Activated CD8-positive, alpha-beta T cell treated with anti-CD3 and anti-CD28 coated beads, Interleukin-2, amount 10 ng/mL, durations not matched to agents 7 days and 5 days (primary cell): ENCODE measurements around the gene MSRB3. TPM values are rescaled to one million over a fixed set of nuclear protein-coding genes. Genes with fewer than 3 reads are reported as not detected.
"Not testable (repeated sequence)": the region's sequence is repeated elsewhere in the genome, so short reads cannot be mapped to it uniquely, and the experiment has no call there.

ENCODE experiments used
- ATAC-seq: fragments of 150-1000 bp; cut with Tn5 transposase; one replicate; pipeline ENCODE4 v1.10.0; 2021; ENCODE audit warnings: moderate library complexity
- CTCF ChIA-PET: fragments of 350-600 bp; sonication (Branson Sonifier 250); formaldehyde crosslinking; loops from one replicate; lab custom pipeline; 2021; ENCODE audit warnings: antibody characterized with exemption; lab: Charles Lee
- POLR2A ChIA-PET: fragments of 350-600 bp; sonication (Branson Sonifier 250); formaldehyde crosslinking; loops from one replicate; lab custom pipeline; 2021; ENCODE audit warnings: antibody characterized with exemption; lab: Charles Lee
- DNase-seq: peaks from one replicate; pipeline ENCODE4 v3.0.0-alpha.2; 2020
- H3K27ac Mint-ChIP-seq: one replicate; pipeline ENCODE4 v1.8.0; 2021; ENCODE audit warnings: mild to moderate bottlenecking, mixed read lengths
- H3K27me3 Mint-ChIP-seq: one replicate; pipeline ENCODE4 v1.8.0; 2021; ENCODE audit warnings: low read depth, mixed read lengths
- H3K36me3 Mint-ChIP-seq: one replicate; pipeline ENCODE4 v1.8.0; 2021; ENCODE audit warnings: low read depth, mixed read lengths
- H3K4me1 Mint-ChIP-seq: one replicate; pipeline ENCODE4 v1.8.0; 2021; ENCODE audit warnings: low read depth, mixed read lengths
- H3K4me3 Mint-ChIP-seq: one replicate; pipeline ENCODE4 v1.8.0; 2021; ENCODE audit warnings: mild to moderate bottlenecking, mixed read lengths
- H3K9me3 Mint-ChIP-seq: one replicate; pipeline ENCODE4 v1.8.0; 2022; ENCODE audit warnings: mixed read lengths; ENCODE audit not compliant: insufficient read depth
- total RNA-seq, 2 experiments: library from RNA; stranded (reverse); gene quantifications; one replicate each; pipeline ENCODE4 v1.2.3, GENCODE V29; 2021

The MSRB3 gene
- total RNA-seq, 2 experiments from 2014 or later, result not detected

GRCh38 chr12:65465766-65466547 lies 187.5 kb downstream of the MSRB3 start:
- Mint-ChIP-seq H3K27ac (no peak overlapping the region), H3K27me3 (no peaks in the 10 kb centered on the region), H3K9me3 (no peaks in the 10 kb centered on the region), H3K36me3 (no peaks in the 10 kb centered on the region), H3K4me1 (no peaks in the 10 kb centered on the region), H3K4me3 (no peak overlapping the region)
- ATAC-seq, result no peak
- no peak for DNase-seq
- CTCF ChIA-PET, result no interaction called here
- POLR2A ChIA-PET, result no interaction called here

DNA sequence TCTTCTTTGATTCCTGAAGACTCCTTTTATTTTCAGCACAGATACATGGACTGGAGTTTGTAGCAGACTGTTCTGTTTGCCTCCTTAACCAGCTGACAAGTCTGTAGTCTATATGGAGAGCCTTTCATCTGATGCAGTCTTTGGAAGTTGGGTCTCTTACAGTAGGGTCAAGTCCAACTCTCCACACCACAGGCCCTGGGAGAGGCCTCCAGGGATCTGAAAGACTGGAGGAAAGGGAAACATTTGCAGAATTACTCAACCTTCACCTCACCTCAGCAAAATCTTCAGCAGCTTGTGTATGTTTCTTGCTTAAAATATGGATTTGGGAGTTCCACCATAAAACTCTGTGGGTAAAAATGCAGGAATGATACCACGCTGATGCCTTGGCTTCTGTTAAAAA lies 188.4 kb downstream of the MSRB3 start:
- POLR2A ChIA-PET, result no interaction called here

DNA sequence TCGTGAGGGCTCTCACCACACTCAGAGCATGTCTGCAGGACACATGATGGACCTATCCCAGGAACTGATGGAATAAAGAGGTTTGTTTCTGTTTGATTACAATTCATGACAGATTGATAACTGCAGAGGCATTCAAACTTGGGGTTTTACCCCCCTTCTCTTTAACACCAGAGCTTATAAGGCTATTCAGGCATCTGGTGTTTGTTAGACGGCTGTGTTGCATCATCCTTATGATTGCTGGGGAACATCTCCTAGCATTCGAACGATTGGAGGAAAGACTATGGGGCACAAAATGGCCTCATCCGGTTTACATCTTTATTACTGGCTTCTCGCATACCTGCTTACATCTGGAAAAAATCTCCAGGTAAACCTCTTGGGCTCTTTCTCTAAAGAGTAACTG lies 191.8 kb downstream of the MSRB3 start:
- H3K36me3 Mint-ChIP-seq, result no peaks in the 10 kb centered on the region
- H3K27ac Mint-ChIP-seq, result no peak overlapping the region
- no peaks in the 10 kb centered on the region for H3K27me3 Mint-ChIP-seq
- ChIA-PET CTCF (no interaction called here), POLR2A (no interaction called here)
- no peak overlapping the region for H3K4me3 Mint-ChIP-seq
- no peaks in the 10 kb centered on the region for H3K4me1 Mint-ChIP-seq
- ATAC-seq (no peak), DNase-seq (no peak)
- H3K9me3 Mint-ChIP-seq, result no peaks in the 10 kb centered on the region

More for the DNA sequence above, 188.4 kb downstream of the MSRB3 start:
- Mint-ChIP-seq H3K4me1 (no peaks in the 10 kb centered on the region), H3K27ac (no peak overlapping the region), H3K36me3 (no peaks in the 10 kb centered on the region), H3K4me3 (no peak overlapping the region), H3K27me3 (no peaks in the 10 kb centered on the region), H3K9me3 (no peaks in the 10 kb centered on the region)
- DNase-seq (no peak), ATAC-seq (no peak)
- CTCF ChIA-PET, result no interaction called here

DNA sequence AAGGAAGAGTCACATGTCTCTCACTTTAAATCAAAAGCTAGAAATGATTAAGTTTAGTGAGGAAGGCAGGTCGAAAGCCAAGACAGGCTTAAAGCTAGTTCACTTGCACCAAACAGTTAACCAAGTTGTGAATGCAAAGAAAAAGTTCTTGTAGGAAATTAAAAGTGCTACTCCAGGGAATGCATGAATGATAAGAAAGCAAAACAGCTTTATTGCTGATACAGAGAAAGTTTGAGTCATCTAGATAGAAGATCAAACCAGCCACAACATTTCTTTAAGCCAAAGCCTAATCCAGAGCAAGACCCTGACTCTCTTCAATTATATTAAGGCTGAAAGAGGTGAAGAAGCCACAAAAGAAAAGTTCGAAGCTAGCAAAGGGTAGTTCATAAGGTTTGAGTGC lies 193.6 kb downstream of the MSRB3 start:
- Mint-ChIP-seq H3K4me1 (no peaks in the 10 kb centered on the region), H3K9me3 (no peaks in the 10 kb centered on the region), H3K36me3 (no peaks in the 10 kb centered on the region), H3K27me3 (no peaks in the 10 kb centered on the region), H3K4me3 (no peak overlapping the region), H3K27ac (no peak overlapping the region)
- POLR2A ChIA-PET, result no interaction called here
- ATAC-seq, result no peak
- CTCF ChIA-PET, result no interaction called here
- no peak for DNase-seq

- no peak for DNase-seq
- Mint-ChIP-seq H3K9me3 (no peaks in the 10 kb centered on the region), H3K36me3 (no peaks in the 10 kb centered on the region), H3K27ac (no peak overlapping the region), H3K4me3 (no peak overlapping the region), H3K27me3 (no peaks in the 10 kb centered on the region), H3K4me1 (no peaks in the 10 kb centered on the region)
- POLR2A ChIA-PET, result no interaction called here
- ATAC-seq, result no peak
- CTCF ChIA-PET, result no interaction called here
These were observed 196.3 kb downstream of the MSRB3 start for GRCh38 chr12:65474831-65475230.

GRCh38 chr12:65477721-65478120 lies 199.2 kb downstream of the MSRB3 start:
- peaks cover 3% of the 10 kb centered on the region for H3K9me3 Mint-ChIP-seq
- POLR2A ChIA-PET, result no interaction called here
- H3K36me3 Mint-ChIP-seq, result no peaks in the 10 kb centered on the region
- H3K4me3 Mint-ChIP-seq, result no peak overlapping the region
- H3K27ac Mint-ChIP-seq, result no peak overlapping the region
- DNase-seq, result no peak
- CTCF ChIA-PET, result no interaction called here
- no peak for ATAC-seq
- no peaks in the 10 kb centered on the region for H3K4me1 Mint-ChIP-seq
- H3K27me3 Mint-ChIP-seq, result no peaks in the 10 kb centered on the region

- CTCF ChIA-PET, H3K4me3 Mint-ChIP-seq, H3K4me1 Mint-ChIP-seq, ATAC-seq, POLR2A ChIA-PET, DNase-seq, H3K27me3 Mint-ChIP-seq, H3K27ac Mint-ChIP-seq, H3K9me3 Mint-ChIP-seq, H3K36me3 Mint-ChIP-seq: not testable (repeated sequence)
These were observed 205.5 kb downstream of the MSRB3 start for GRCh38 chr12:65483891-65484516.

DNA sequence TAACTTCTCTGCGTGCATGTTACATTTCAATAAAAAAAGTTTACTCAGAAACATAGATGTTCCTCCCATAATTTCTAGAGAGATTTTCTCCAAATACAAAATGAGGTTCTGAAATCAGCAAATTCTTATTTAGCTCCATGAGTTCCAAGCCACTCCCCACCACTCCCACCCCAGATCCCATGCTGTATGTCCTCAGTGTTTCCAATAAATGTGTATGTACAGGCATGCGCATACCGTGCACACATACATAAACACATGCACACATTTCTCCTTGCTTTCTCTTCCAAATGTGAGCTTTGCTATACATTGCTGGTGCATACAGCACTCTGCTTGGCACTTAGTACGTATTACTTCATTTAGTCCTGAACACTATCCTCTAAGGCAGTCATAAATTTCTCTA lies 209.7 kb downstream of the MSRB3 start:
- ATAC-seq, result no peak
- CTCF ChIA-PET, result no interaction called here
- H3K27me3 Mint-ChIP-seq, result peaks cover 8% of the 10 kb centered on the region

DNA sequence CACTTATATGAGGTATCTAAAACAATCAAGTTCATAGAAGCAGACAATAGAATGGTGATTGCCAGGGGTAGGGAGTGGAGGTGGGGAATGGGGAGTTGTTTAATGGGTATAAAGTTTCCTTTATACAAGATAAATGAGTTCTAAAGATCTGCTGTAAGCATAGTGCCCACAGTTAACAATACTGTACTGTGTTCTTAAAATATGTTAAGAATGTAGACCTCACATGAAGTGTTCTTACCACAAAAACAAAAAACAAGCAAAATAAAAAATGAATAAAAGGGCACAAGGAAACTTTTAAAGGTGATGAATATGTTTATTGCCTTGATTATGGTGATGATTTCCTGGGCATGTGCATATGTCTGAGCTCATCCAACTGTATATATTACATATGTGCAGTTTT lies 211.8 kb downstream of the MSRB3 start:
- DNase-seq (no peak), ATAC-seq (no peak)
- peaks cover 11% of the 10 kb centered on the region for H3K4me1 Mint-ChIP-seq
- no peaks in the 10 kb centered on the region for H3K9me3 Mint-ChIP-seq
- POLR2A ChIA-PET, result no interaction called here
- H3K4me3 Mint-ChIP-seq, result no peak overlapping the region
- CTCF ChIA-PET, result no interaction called here
- peaks cover 8% of the 10 kb centered on the region for H3K27me3 Mint-ChIP-seq
- H3K27ac Mint-ChIP-seq, result no peak overlapping the region
- H3K36me3 Mint-ChIP-seq, result no peaks in the 10 kb centered on the region

More for the DNA sequence above, 209.7 kb downstream of the MSRB3 start:
- no peak for DNase-seq
- POLR2A ChIA-PET, result no interaction called here
- peaks cover 3% of the 10 kb centered on the region for H3K9me3 Mint-ChIP-seq
- H3K36me3 Mint-ChIP-seq, result no peaks in the 10 kb centered on the region
- no peak overlapping the region for H3K4me3 Mint-ChIP-seq
- no peak overlapping the region for H3K27ac Mint-ChIP-seq
- peaks cover 5% of the 10 kb centered on the region for H3K4me1 Mint-ChIP-seq

- Mint-ChIP-seq H3K27me3 (peaks cover 12% of the 10 kb centered on the region), H3K4me1 (peaks cover 11% of the 10 kb centered on the region), H3K27ac (no peak overlapping the region), H3K36me3 (no peaks in the 10 kb centered on the region), H3K4me3 (no peak overlapping the region), H3K9me3 (no peaks in the 10 kb centered on the region)
- ChIA-PET POLR2A (no interaction called here), CTCF (no interaction called here)
- ATAC-seq (no peak), DNase-seq (no peak)
These were observed 214.8 kb downstream of the MSRB3 start for GRCh38 chr12:65492998-65493912.

- CTCF ChIA-PET, result no interaction called here
- POLR2A ChIA-PET, result no interaction called here
- H3K36me3 Mint-ChIP-seq, result no peaks in the 10 kb centered on the region
- no peaks in the 10 kb centered on the region for H3K9me3 Mint-ChIP-seq
- peaks cover 11% of the 10 kb centered on the region for H3K4me1 Mint-ChIP-seq
- ATAC-seq (no peak), DNase-seq (no peak)
- peaks cover 12% of the 10 kb centered on the region for H3K27me3 Mint-ChIP-seq
- H3K4me3 Mint-ChIP-seq, result no peak overlapping the region
- H3K27ac Mint-ChIP-seq, result no peak overlapping the region
These were observed 215.4 kb downstream of the MSRB3 start for GRCh38 chr12:65493913-65494245.

GRCh38 chr12:65494537-65494936 lies 216.1 kb downstream of the MSRB3 start:
- H3K36me3 Mint-ChIP-seq, result no peaks in the 10 kb centered on the region

More at GRCh38 chr12:65494537-65494936, 216.1 kb downstream of the MSRB3 start:
- ChIA-PET POLR2A (no interaction called here), CTCF (no interaction called here)
- no peak overlapping the region for H3K4me3 Mint-ChIP-seq
- no peaks in the 10 kb centered on the region for H3K9me3 Mint-ChIP-seq
- no peak for ATAC-seq
- peaks cover 11% of the 10 kb centered on the region for H3K4me1 Mint-ChIP-seq
- DNase-seq, result no peak
- peaks cover 12% of the 10 kb centered on the region for H3K27me3 Mint-ChIP-seq
- no peak overlapping the region for H3K27ac Mint-ChIP-seq
